HepG2 (cell line): Measurements from ENCODE around the gene MBD5. TPM values are rescaled to one million over a fixed set of nuclear protein-coding genes. Genes with fewer than 3 reads are reported as not detected.

Experiments
- HDAC2 ChIP-seq: sonication (generic); formaldehyde crosslinking; IDR thresholded peaks from 2 replicates; pipeline ENCODE4 v1.4.0; 2020; ENCODE audit warnings: missing genetic modification reagents
- KLF9 ChIP-seq: IDR thresholded peaks from 2 replicates; pipeline ENCODE4 v1.6.1; 2016; ENCODE audit warnings: low read depth
- MEIS1 ChIP-seq: sonication (generic); formaldehyde crosslinking; IDR thresholded peaks from 2 replicates; pipeline ENCODE4 v1.9.0; 2021; ENCODE audit warnings: mild to moderate bottlenecking, missing genetic modification reagents, moderate library complexity, borderline replicate concordance
- NR2F1 ChIP-seq, 2 experiments: fragments of 450-650 bp in 1 of 2; formaldehyde crosslinking in 1 of 2; IDR thresholded peaks; 2 replicates each; pipeline versions ENCODE4 v1.5.0 to v1.6.1; 2016 to 2020; ENCODE audit warnings: mild to moderate bottlenecking in 1 of 2, missing compliant biosample characterization in 1 of 2, missing genetic modification reagents in 1 of 2, moderate library complexity in 1 of 2
- PPARG ChIP-seq: conservative IDR thresholded peaks from 2 replicates; pipeline ENCODE4 v1.6.1; 2016; ENCODE audit warnings: missing biosample characterization, missing genetic modification reagents
- REXO4 ChIP-seq: sonication (generic); formaldehyde crosslinking; IDR thresholded peaks from 2 replicates; pipeline ENCODE4 v1.8.0; 2022; ENCODE audit warnings: missing genetic modification reagents, mild to moderate bottlenecking, borderline replicate concordance
- SP5 ChIP-seq: IDR thresholded peaks from 2 replicates; pipeline ENCODE4 v1.6.1; 2016; ENCODE audit warnings: low read depth, borderline replicate concordance
- TAF15 ChIP-seq: fragments of 200-400 bp; formaldehyde crosslinking; IDR thresholded peaks from one replicate; pipeline ENCODE4 v1.6.1; 2018; ENCODE audit warnings: mild to moderate bottlenecking, low read depth, low read length; ENCODE audit not compliant: poor library complexity, severe bottlenecking
- ZNF292 ChIP-seq: sonication (generic); formaldehyde crosslinking; IDR thresholded peaks from 2 replicates; pipeline ENCODE4 v1.8.1; 2022; ENCODE audit warnings: mild to moderate bottlenecking, low read depth, missing genetic modification reagents, borderline replicate concordance
- ZNF7 ChIP-seq: IDR thresholded peaks from 2 replicates; pipeline ENCODE4 v1.6.1; 2016; ENCODE audit warnings: missing biosample characterization, missing genetic modification reagents
- polyA plus RNA-seq, 8 experiments: library from polyadenylated mRNA; depleted of rRNA in 3 of 8; stranded (reverse) in 7 of 8; unstranded in 1 of 8; fragments of >200 nt; fragmentation: Illumina TruSeq in 4 of 8; extraction: Trizol in 4 of 8; gene quantifications; 2 replicates each; pipeline versions ENCODE4 v1.2.1 to v1.2.3, GENCODE V29; 2011 to 2016; ENCODE audit warnings: low read depth in 4 of 8, missing spikeins in 1 of 8, mixed read lengths in 1 of 8; ENCODE audit not compliant: insufficient read depth in 1 of 8
- total RNA-seq, 5 experiments: library from RNA; depleted of rRNA; stranded (reverse); fragments of >200 nt; fragmentation: Illumina TruSeq; extraction: Trizol; gene quantifications; 2 replicates each; pipeline ENCODE4 v1.2.3, GENCODE V29; 2016; ENCODE audit warnings: low read depth in 1 of 5
- TF ChIP-seq, protein P1 (sequence below): sonication (generic); formaldehyde crosslinking; IDR thresholded peaks from 2 replicates; pipeline ENCODE4 v1.8.1; 2023; ENCODE audit warnings: mild to moderate bottlenecking, moderate library complexity, missing genetic modification reagents
- TF ChIP-seq, protein P2 (sequence below): sonication (generic); formaldehyde crosslinking; IDR thresholded peaks from 2 replicates; pipeline ENCODE4 v1.8.1; 2023; ENCODE audit warnings: mild to moderate bottlenecking, missing genetic modification reagents
- TF ChIP-seq, protein P3 (sequence below): sonication (generic); formaldehyde crosslinking; IDR thresholded peaks from 2 replicates; pipeline ENCODE4 v1.5.0; 2020; ENCODE audit warnings: missing genetic modification reagents

The MBD5 gene
- total and polyA plus RNA-seq, 2 of the 13 experiments (the other 11 are each of a cell fraction or from before 2014, with no cell fraction given), result 13.5 to 26.4 TPM

DNA sequence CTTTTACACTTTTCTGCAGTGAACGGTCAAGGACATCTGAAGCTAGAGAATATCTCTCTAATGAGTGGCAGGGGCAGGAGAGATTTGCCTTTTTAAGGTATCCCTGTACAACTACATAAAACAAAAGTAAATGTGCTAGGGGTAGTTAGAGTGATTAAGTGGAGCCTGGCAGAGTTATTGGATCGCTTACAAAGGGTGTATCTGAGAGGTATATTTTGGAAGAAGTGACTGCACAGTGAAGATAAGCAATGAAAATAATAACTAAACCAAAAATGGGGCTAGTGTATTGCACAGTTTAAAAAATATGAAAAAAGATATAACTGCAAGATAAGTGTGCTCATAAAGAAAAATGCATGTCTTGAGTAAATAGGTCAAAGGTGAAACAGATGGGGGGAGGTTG is 430.2 kb downstream of the MBD5 start (continued):
- TF ChIP-seq, protein P1, sequence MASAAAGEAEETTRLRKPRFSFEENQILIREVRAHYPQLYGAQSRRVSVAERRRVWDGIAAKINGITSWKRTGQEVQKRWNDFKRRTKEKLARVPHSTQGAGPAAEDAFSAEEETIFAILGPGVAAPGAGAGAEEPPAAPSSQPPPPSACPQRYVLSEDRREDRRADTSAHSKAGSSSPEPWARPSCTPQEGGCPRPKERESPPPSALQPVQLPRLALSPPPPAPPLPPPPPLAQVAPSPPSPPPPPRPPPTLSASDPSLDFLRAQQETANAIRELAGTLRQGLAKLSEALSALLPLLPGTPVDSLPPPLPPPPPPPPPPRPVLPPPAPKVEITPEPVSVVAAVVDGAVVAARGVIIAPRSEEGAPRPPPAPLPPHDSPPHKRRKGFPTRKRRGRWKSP, result no peak
- TF ChIP-seq PPARG (CRISPR knock-in tag), result no peak
- no peak for TF ChIP-seq HDAC2 (CRISPR knock-in tag)
- no peak for TF ChIP-seq SP5
- TF ChIP-seq KLF9 (CRISPR knock-in tag), result no peak
- no peak for TF ChIP-seq ZNF7 (CRISPR knock-in tag)
- TF ChIP-seq TAF15, result no peak
- TF ChIP-seq, protein P2, sequence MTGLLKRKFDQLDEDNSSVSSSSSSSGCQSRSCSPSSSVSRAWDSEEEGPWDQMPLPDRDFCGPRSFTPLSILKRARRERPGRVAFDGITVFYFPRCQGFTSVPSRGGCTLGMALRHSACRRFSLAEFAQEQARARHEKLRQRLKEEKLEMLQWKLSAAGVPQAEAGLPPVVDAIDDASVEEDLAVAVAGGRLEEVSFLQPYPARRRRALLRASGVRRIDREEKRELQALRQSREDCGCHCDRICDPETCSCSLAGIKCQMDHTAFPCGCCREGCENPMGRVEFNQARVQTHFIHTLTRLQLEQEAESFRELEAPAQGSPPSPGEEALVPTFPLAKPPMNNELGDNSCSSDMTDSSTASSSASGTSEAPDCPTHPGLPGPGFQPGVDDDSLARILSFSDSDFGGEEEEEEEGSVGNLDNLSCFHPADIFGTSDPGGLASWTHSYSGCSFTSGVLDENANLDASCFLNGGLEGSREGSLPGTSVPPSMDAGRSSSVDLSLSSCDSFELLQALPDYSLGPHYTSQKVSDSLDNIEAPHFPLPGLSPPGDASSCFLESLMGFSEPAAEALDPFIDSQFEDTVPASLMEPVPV (CRISPR knock-in tag), result no peak
- no peak for TF ChIP-seq NR2F1 (CRISPR knock-in tag; IDR thresholded peaks at IDR 0.05)
- no peak for TF ChIP-seq ZNF292 (CRISPR knock-in tag)
- no peak for TF ChIP-seq MEIS1 (CRISPR knock-in tag)
- no peak for TF ChIP-seq REXO4 (CRISPR knock-in tag)
- TF ChIP-seq, protein P3, sequence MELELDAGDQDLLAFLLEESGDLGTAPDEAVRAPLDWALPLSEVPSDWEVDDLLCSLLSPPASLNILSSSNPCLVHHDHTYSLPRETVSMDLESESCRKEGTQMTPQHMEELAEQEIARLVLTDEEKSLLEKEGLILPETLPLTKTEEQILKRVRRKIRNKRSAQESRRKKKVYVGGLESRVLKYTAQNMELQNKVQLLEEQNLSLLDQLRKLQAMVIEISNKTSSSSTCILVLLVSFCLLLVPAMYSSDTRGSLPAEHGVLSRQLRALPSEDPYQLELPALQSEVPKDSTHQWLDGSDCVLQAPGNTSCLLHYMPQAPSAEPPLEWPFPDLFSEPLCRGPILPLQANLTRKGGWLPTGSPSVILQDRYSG (CRISPR knock-in tag), result no peak
